ENCODE measurements around the gene TPGS1. TPM values are rescaled to one million over a fixed set of nuclear protein-coding genes. Genes with fewer than 3 reads are reported as not detected.

TPGS1 gene
- total RNA-seq, 2 experiments from 2014 or later, result 21.6 to 27.1 TPM

- CTCF ChIA-PET, result interaction anchor here (1.0 to 3.6 kb wide), 3 partner anchors 13 kb away, joined by 3 to 42 read pairs (median 25); partner anchors contain the start of gene MADCAM1
- Mint-ChIP-seq H3K27me3 (no peaks in the 10 kb centered on the region), H3K9me3 (no peaks in the 10 kb centered on the region)
Measured at GRCh38 chr19:508204-509150, 1.2 kb downstream of the TPGS1 start.

GRCh38 chr19:510606-511100, 3.4 kb downstream of the TPGS1 start:
- peak overlapping the region; percentile 98 for H3K27ac Mint-ChIP-seq
- H3K4me1 Mint-ChIP-seq, result peaks cover 55% of the 10 kb centered on the region
- peaks cover 14% of the 10 kb centered on the region for H3K36me3 Mint-ChIP-seq (ENCODE audit: low read depth)
- no peaks in the 10 kb centered on the region for H3K27me3 Mint-ChIP-seq
- DNase-seq, result peak; percentile 95
- ChIA-PET POLR2A (interaction anchor here (1.6 kb wide), 1 partner anchor 20 kb away, joined by 8 read pairs; the partner anchor contains the start of gene CDC34), CTCF (interaction anchor here (0.6 to 3.6 kb wide), 35 partner anchors 8 to 1315 kb away, joined by 3 to 47 read pairs (median 3); partner anchors contain the start of genes CDC34, GZMM and MADCAM1)
- peak overlapping the region; percentile 71 for H3K4me3 Mint-ChIP-seq
- H3K9me3 Mint-ChIP-seq, result no peaks in the 10 kb centered on the region

More at GRCh38 chr19:508204-509150, 1.2 kb downstream of the TPGS1 start:
- H3K36me3 Mint-ChIP-seq (ENCODE audit: low read depth), result peaks cover 10% of the 10 kb centered on the region
- POLR2A ChIA-PET, result interaction anchor here (0.6 kb wide), 1 partner anchor 10 kb away, joined by 3 read pairs; no protein-coding TSS in a partner anchor
- H3K27ac Mint-ChIP-seq, result peak overlapping the region; percentile 99
- DNase-seq, result no peak
- H3K4me1 Mint-ChIP-seq, result peaks cover 55% of the 10 kb centered on the region
- H3K4me3 Mint-ChIP-seq, result peak overlapping the region; percentile 80

- ChIA-PET CTCF (interaction anchor here (0.6 to 3.6 kb wide), 31 partner anchors 8 to 1314 kb away, joined by 3 to 47 read pairs (median 4); partner anchors contain the start of genes CDC34, GZMM and MADCAM1), POLR2A (interaction anchor here (1.6 kb wide), 1 partner anchor 20 kb away, joined by 8 read pairs; the partner anchor contains the start of gene CDC34)
- Mint-ChIP-seq H3K27ac (peak overlapping the region; percentile 98), H3K4me1 (peaks cover 53% of the 10 kb centered on the region), H3K9me3 (no peaks in the 10 kb centered on the region), H3K27me3 (no peaks in the 10 kb centered on the region), H3K4me3 (peak overlapping the region; percentile 71), H3K36me3 (ENCODE audit: low read depth) (peaks cover 14% of the 10 kb centered on the region)
- DNase-seq, result peak; percentile 92
Measured at GRCh38 chr19:511101-511851, 4.0 kb downstream of the TPGS1 start.

GRCh38 chr19:512547-513365, 5.5 kb downstream of the TPGS1 start:
- Mint-ChIP-seq H3K4me1 (peaks cover 54% of the 10 kb centered on the region), H3K4me3 (no peak overlapping the region), H3K9me3 (no peaks in the 10 kb centered on the region), H3K27ac (peak overlapping the region; percentile 98), H3K27me3 (no peaks in the 10 kb centered on the region), H3K36me3 (ENCODE audit: low read depth) (peaks cover 17% of the 10 kb centered on the region)
- CTCF ChIA-PET, result interaction anchor here (2.8 kb wide), 1 partner anchor 12 kb away, joined by 20 read pairs; no protein-coding TSS in a partner anchor
- POLR2A ChIA-PET, result no interaction called here
- DNase-seq, result no peak

GRCh38 chr19:513368-514165, 6.3 kb downstream of the TPGS1 start:
- ChIA-PET POLR2A (no interaction called here), CTCF (no interaction called here)
- DNase-seq, result no peak
- H3K4me3 Mint-ChIP-seq, result no peak overlapping the region
- peaks cover 14% of the 10 kb centered on the region for H3K36me3 Mint-ChIP-seq (ENCODE audit: low read depth)
- peaks cover 45% of the 10 kb centered on the region for H3K4me1 Mint-ChIP-seq
- no peaks in the 10 kb centered on the region for H3K9me3 Mint-ChIP-seq
- H3K27ac Mint-ChIP-seq, result no peak overlapping the region
- no peaks in the 10 kb centered on the region for H3K27me3 Mint-ChIP-seq

- no peak for DNase-seq
- peaks cover 13% of the 10 kb centered on the region for H3K36me3 Mint-ChIP-seq (ENCODE audit: low read depth)
- H3K4me3 Mint-ChIP-seq, result no peak overlapping the region
- no peak overlapping the region for H3K27ac Mint-ChIP-seq
- ChIA-PET CTCF (interaction anchor here (2.5 kb wide), 1 partner anchor 8 kb away, joined by 6 read pairs; no protein-coding TSS in a partner anchor), POLR2A (no interaction called here)
- no peaks in the 10 kb centered on the region for H3K27me3 Mint-ChIP-seq
- H3K4me1 Mint-ChIP-seq, result peaks cover 40% of the 10 kb centered on the region
- no peaks in the 10 kb centered on the region for H3K9me3 Mint-ChIP-seq
Measured at GRCh38 chr19:514166-514663, 6.9 kb downstream of the TPGS1 start.

- no peak for DNase-seq
- no peaks in the 10 kb centered on the region for H3K9me3 Mint-ChIP-seq
- H3K27ac Mint-ChIP-seq, result no peak overlapping the region
- no peaks in the 10 kb centered on the region for H3K27me3 Mint-ChIP-seq
- H3K4me3 Mint-ChIP-seq, result no peak overlapping the region
- ChIA-PET POLR2A (interaction anchor here (0.7 kb wide), 1 partner anchor 14 kb away, joined by 3 read pairs; the partner anchor contains the start of gene CDC34), CTCF (no interaction called here)
- peaks cover 13% of the 10 kb centered on the region for H3K4me1 Mint-ChIP-seq
- peaks cover 9% of the 10 kb centered on the region for H3K36me3 Mint-ChIP-seq (ENCODE audit: low read depth)
Measured at GRCh38 chr19:517721-518597, 10.7 kb downstream of the TPGS1 start.

GRCh38 chr19:518598-519231, 11.4 kb downstream of the TPGS1 start:
- Mint-ChIP-seq H3K9me3 (no peaks in the 10 kb centered on the region), H3K36me3 (ENCODE audit: low read depth) (peaks cover 9% of the 10 kb centered on the region), H3K27ac (no peak overlapping the region), H3K4me3 (no peak overlapping the region), H3K27me3 (no peaks in the 10 kb centered on the region), H3K4me1 (peaks cover 13% of the 10 kb centered on the region)
- peak; percentile 33 for DNase-seq
- ChIA-PET POLR2A (no interaction called here), CTCF (no interaction called here)

- Mint-ChIP-seq H3K4me3 (no peak overlapping the region), H3K9me3 (no peaks in the 10 kb centered on the region), H3K4me1 (peaks cover 7% of the 10 kb centered on the region), H3K36me3 (ENCODE audit: low read depth) (peaks cover 4% of the 10 kb centered on the region), H3K27me3 (no peaks in the 10 kb centered on the region), H3K27ac (no peak overlapping the region)
- CTCF ChIA-PET, result interaction anchor here (3.9 kb wide), 1 partner anchor 9 kb away, joined by 42 read pairs; no protein-coding TSS in a partner anchor
- no peak for DNase-seq
- POLR2A ChIA-PET, result no interaction called here
Measured at GRCh38 chr19:519449-519865, 12.2 kb downstream of the TPGS1 start.

- CTCF ChIA-PET, result interaction anchor here (2.0 to 3.9 kb wide), 3 partner anchors 9 to 16 kb away, joined by 4 to 42 read pairs (median 11); partner anchors contain the start of gene CDC34
- POLR2A ChIA-PET, result interaction anchor here (0.7 kb wide), 1 partner anchor 157 kb away, joined by 3 read pairs; no protein-coding TSS in a partner anchor
- H3K36me3 Mint-ChIP-seq (ENCODE audit: low read depth), result peaks cover 2% of the 10 kb centered on the region
- peaks cover 10% of the 10 kb centered on the region for H3K27me3 Mint-ChIP-seq
- no peak overlapping the region for H3K4me3 Mint-ChIP-seq
- H3K4me1 Mint-ChIP-seq, result peaks cover 3% of the 10 kb centered on the region
- peak overlapping the region; percentile 31 for H3K27ac Mint-ChIP-seq
- no peak for DNase-seq
- no peaks in the 10 kb centered on the region for H3K9me3 Mint-ChIP-seq
Measured at GRCh38 chr19:522726-523125, 15.4 kb downstream of the TPGS1 start.
